ENCODE data around the gene NACC2.

Gene NACC2

DNA sequence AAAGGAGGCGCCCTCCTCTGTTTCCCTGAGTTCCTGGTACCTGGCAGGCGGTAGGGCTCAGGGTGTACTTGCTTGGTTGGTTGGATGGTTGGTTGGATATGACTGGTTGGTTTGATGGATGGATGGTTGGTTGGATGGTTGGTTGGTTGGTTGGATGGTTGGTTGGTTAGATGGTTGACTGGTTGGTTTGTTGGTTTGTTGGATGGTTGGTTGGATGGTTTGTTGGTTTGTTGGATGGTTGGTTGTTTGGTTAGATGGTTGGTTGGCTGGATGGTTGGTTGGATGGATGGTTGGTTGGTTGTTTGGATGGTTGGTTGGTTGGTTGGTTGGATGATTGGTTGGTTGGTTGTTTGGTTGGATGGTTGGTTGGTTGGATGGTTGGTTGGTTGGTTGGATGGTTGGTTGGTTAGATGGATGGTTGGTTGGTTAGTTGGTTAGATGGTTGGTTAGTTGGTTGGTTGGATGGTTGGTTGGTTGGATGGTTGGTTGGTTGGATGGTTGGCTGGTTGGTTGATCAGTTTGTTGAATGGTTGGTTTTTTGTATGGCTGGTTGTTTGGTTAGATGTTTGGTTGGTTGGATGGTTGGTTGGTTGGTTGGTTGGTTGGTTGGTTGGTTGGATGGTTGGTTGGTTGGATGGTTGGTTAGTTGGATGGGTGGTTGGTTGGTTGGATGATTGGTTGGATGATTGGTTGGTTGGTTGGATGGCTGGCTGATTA, 30.0 kb upstream of the NACC2 start:
- Histone ChIP-seq H3K36me3 (ENCODE audit: control insufficient read depth, insufficient read depth, low read length) (no peaks in the 10 kb centered on the region), H3K4me1 (ENCODE audit: control insufficient read depth, insufficient read depth, low read length) (no peaks in the 10 kb centered on the region; the same call in 1 of the 2 replicates), H3K9me3 (ENCODE audit: control insufficient read depth, insufficient read depth, low read depth, low read length) (no peaks in the 10 kb centered on the region), H3K4me3 (ENCODE audit: low read depth, low read length) (no peak overlapping the region), H3K27me3 (ENCODE audit: control insufficient read depth, insufficient read depth, low read length) (no peaks in the 10 kb centered on the region; the same call in 1 of the 2 replicates), H3K27ac (ENCODE audit: low read depth, low read length) (no peak overlapping the region), H3K9ac (ENCODE audit: low read length) (no peak overlapping the region)

DNA sequence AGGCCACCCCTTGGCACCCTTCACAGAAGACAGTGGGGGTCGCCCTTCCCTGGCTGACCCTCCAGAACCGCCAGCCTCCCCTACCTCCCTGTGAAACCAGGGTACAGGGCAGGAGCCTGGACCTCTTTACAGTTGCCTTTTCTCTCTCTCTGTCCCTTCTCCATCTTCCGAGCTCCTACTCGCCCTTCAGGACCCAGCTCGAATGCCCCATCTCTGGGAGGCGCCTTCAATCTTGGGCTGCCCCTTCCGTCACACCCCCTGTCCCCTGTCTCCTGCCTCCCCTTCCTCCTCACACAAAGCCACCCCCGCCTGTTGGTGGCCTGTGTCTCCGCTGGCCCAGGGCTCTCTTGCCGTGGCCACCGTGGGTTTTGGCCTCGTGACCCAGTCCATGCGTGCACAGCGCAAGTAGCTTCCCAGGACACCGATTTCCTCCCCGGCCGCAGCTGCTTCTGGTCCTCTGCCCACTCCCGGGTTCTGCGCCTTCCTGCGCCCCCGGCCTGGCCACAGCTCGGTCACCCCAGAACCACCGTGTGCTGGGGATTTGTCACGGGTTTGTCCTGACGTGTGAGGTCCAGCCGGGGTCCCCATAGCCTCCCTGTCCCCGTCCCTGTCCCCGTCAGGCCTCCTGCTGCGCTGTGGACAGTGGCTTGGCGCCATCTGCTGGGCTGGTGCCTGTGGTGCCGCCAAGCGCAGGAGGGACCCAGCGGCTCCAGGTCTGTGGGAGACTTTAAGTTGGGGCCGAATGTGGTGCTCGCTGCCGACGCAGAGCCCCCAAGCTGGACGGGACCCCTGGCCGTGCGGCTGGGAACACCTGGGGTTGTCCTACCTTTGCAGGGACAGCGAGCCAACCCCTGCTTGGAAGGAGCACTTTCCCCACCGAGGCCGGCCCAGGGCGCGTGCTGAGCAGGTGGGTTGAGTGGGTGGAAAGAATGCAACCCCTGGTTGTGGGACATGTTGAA, 27.6 kb upstream of the NACC2 start:
- Histone ChIP-seq H3K9me3 (ENCODE audit: control insufficient read depth, insufficient read depth, low read depth, low read length) (no peaks in the 10 kb centered on the region), H3K36me3 (ENCODE audit: control insufficient read depth, insufficient read depth, low read length) (no peaks in the 10 kb centered on the region), H3K4me3 (ENCODE audit: low read depth, low read length) (peak overlapping the region; percentile 22; the same call in 1 of the 2 replicates), H3K27me3 (ENCODE audit: control insufficient read depth, insufficient read depth, low read length) (no peaks in the 10 kb centered on the region; the same call in 1 of the 2 replicates), H3K4me1 (ENCODE audit: control insufficient read depth, insufficient read depth, low read length) (peaks cover 5% of the 10 kb centered on the region), H3K9ac (ENCODE audit: low read length) (no peak overlapping the region), H3K27ac (ENCODE audit: low read depth, low read length) (no peak overlapping the region)

DNA sequence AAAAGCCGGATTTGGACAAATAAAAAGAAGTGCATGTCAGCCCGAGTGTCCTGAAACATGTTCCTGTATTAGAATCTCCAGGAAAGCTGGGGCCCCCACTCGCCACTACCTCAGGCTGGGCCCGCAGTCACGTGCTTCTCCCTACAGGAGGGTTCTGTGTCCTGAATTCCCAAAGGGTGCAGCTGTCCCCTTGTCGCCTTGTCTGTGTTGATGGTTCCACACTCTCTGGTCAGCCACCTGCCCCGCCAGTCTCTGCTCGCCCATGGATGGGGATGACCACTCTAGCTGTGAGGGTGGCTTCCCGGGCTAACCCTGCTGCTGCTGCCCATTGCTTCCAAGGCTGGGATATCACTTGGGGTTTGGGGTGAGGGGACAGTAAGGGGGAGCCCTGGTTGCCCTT, 26.7 kb upstream of the NACC2 start:
- H3K27me3 ChIP-seq (ENCODE audit: control insufficient read depth, insufficient read depth, low read length) = no peaks in the 10 kb centered on the region; the same call in 1 of the 2 replicates

DNA sequence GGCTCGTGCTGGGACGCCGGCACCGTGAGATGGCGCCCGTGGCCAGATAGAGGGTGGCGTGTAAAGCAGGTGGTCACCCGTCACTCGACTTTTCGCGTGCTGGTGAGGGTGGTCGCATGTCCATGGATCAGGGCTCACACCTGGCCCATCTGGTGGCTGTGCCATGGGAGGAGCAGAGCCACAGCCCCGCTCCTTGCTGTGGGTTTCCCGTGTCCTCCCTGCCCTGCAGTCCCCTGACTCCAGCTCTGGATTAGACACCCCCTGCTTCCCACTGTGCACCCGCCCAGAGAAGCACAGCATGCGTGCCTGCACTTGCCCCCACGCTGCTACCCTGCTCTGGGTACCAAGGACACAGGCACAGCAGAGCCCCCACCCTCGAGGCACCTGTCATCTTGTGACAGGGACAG, 25.4 kb upstream of the NACC2 start:
- Histone ChIP-seq H3K9ac (ENCODE audit: low read length) (no peak overlapping the region), H3K4me3 (ENCODE audit: low read depth, low read length) (no peak overlapping the region), H3K9me3 (ENCODE audit: control insufficient read depth, insufficient read depth, low read depth, low read length) (no peaks in the 10 kb centered on the region), H3K4me1 (ENCODE audit: control insufficient read depth, insufficient read depth, low read length) (peaks cover 12% of the 10 kb centered on the region), H3K27ac (ENCODE audit: low read depth, low read length) (no peak overlapping the region), H3K36me3 (ENCODE audit: control insufficient read depth, insufficient read depth, low read length) (peaks cover 5% of the 10 kb centered on the region), H3K27me3 (ENCODE audit: control insufficient read depth, insufficient read depth, low read length) (no peaks in the 10 kb centered on the region; the same call in 1 of the 2 replicates)

More for the DNA sequence above, 26.7 kb upstream of the NACC2 start:
- Histone ChIP-seq H3K4me3 (ENCODE audit: low read depth, low read length) (no peak overlapping the region), H3K27ac (ENCODE audit: low read depth, low read length) (no peak overlapping the region), H3K9ac (ENCODE audit: low read length) (no peak overlapping the region), H3K9me3 (ENCODE audit: control insufficient read depth, insufficient read depth, low read depth, low read length) (no peaks in the 10 kb centered on the region), H3K36me3 (ENCODE audit: control insufficient read depth, insufficient read depth, low read length) (no peaks in the 10 kb centered on the region), H3K4me1 (ENCODE audit: control insufficient read depth, insufficient read depth, low read length) (peaks cover 12% of the 10 kb centered on the region)

DNA sequence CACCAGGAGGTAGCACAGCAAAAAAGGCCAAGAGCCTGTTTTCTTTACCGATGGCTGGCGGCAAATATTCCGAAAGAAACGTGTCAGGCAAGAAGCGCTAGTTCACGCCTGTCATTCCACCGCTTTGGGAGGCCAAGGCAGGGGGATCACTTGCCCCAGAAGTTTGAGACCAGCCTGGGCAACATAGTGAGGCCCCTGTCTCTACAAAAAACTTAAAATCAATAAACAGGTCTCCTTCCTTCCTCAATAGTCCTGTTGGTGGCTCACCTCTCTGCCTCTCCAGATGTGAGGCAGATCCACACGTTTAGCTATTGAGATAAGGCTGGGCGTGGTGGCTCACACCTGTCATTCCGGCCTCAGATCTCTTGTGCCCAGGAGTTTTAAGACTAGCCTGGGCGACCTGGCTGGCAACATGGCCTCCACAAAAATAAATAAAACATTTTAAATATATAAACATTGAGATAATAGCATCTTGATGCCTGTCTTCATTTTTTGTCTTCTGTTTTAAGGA, 24.8 kb upstream of the NACC2 start:
- Histone ChIP-seq H3K27ac (ENCODE audit: low read depth, low read length) (0 out of 2 replicates have a peak overlapping the region, but pooled peaks have one; percentile 72), H3K27me3 (ENCODE audit: control insufficient read depth, insufficient read depth, low read length) (no peaks in the 10 kb centered on the region; the same call in 1 of the 2 replicates), H3K9ac (ENCODE audit: low read length) (peak overlapping the region; percentile 83)

DNA sequence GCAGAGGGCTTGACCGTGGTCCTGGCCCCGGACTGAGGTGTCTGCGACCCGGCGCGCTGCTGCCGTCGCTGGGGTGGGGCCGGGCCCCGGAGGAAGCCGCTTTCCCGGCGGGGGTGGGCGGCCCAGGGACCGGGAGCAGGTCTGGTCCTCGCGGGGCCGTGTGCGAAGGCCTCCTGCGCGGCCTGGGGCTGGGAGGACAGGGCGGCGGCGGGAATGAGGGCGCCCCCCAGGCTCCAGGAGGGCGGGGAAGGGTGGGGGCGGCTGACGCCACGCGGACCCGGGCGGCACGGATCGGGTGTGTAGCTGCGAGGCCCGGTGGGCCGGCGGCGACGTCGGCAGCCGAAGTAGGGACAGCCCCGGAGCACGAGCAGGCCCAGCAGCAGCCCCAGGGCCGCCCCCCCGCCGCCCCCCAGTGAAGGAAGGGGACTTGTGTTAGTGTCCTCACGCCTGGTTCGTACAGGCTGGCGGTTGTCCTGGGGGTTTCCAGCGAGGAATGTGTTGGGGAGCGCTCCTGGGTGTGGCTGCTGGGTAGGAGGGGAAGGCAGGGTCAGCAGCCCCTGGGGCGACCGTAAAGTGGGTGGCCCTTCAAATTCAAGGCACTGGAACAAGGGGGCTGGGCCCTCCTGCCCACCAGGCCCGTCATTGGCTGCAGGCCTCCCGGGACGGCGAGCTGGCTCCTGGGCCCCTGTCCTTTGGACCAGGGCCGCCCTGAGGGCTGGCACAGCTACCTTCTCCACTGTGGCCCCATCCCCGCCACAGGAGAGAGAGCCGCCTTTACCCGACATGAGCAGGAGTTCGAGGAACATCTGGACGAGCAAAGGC, 24.2 kb upstream of the NACC2 start:
- H3K9me3 ChIP-seq (ENCODE audit: control insufficient read depth, insufficient read depth, low read depth, low read length) = no peaks in the 10 kb centered on the region
- peak overlapping the region; percentile 72; the same call in 1 of the 2 replicates for H3K27ac ChIP-seq (ENCODE audit: low read depth, low read length)
- H3K4me1 ChIP-seq (ENCODE audit: control insufficient read depth, insufficient read depth, low read length) = peaks cover 12% of the 10 kb centered on the region
- H3K27me3 ChIP-seq (ENCODE audit: control insufficient read depth, insufficient read depth, low read length) = no peaks in the 10 kb centered on the region; the same call in 1 of the 2 replicates
- peaks cover 13% of the 10 kb centered on the region for H3K36me3 ChIP-seq (ENCODE audit: control insufficient read depth, insufficient read depth, low read length)
- peak overlapping the region; percentile 67 for H3K4me3 ChIP-seq (ENCODE audit: low read depth, low read length)
- H3K9ac ChIP-seq (ENCODE audit: low read length) = peak overlapping the region; percentile 83

More for the DNA sequence above, 24.8 kb upstream of the NACC2 start:
- peak overlapping the region; percentile 67 for H3K4me3 ChIP-seq (ENCODE audit: low read depth, low read length)
- H3K36me3 ChIP-seq (ENCODE audit: control insufficient read depth, insufficient read depth, low read length) = peaks cover 10% of the 10 kb centered on the region
- peaks cover 12% of the 10 kb centered on the region for H3K4me1 ChIP-seq (ENCODE audit: control insufficient read depth, insufficient read depth, low read length)
- H3K9me3 ChIP-seq (ENCODE audit: control insufficient read depth, insufficient read depth, low read depth, low read length) = no peaks in the 10 kb centered on the region

DNA sequence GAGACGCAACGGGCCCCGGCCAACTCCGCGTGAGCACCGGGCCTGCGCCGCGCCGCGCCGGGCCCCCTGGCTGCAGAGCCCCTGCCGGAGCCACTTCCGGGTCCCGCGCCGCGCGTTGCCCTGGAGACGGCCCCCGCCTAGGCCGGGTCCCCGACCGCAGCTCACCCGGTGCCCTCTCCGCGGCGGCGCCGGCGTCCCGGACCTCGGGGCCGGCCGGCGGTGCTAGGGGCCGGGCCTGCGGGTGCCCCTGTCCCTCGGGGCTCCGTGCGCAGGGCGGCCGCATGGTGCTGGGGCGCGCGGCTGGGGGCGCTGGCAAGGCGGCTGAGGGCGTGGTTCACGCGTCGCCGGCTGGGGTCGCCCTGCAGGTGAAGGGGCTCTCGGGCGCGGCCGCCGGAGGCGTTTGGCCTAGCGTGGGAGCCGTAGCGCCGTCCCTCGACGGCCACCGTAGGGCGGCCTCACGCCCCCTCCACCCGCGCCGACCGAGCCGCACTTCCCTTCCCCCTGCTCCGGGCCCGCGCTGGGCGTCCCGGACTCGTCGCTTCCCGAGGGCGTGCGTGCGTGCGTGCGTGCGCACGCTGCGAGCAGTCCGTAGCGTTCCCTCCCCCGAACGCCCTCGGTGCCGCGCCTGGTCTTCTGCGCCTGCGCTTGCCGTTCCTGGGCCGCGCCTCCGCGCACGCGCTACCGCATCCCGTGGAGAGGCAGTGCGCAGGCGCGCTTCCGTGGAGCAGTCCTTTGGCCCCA, 23.4 kb upstream of the NACC2 start, which contains the start of gene TMEM250:
Gene TMEM250 (minus strand): TSS at position 556 of the 741 bp plus-strand sequence. CDS start 1,975 bp downstream, outside the sequence.
- no peaks in the 10 kb centered on the region; the same call in 1 of the 2 replicates for H3K27me3 ChIP-seq (ENCODE audit: control insufficient read depth, insufficient read depth, low read length)
- H3K4me3 ChIP-seq (ENCODE audit: low read depth, low read length) = peak within 1 kb of the TSS; percentile 67
- no peaks in the 10 kb centered on the region for H3K9me3 ChIP-seq (ENCODE audit: control insufficient read depth, insufficient read depth, low read depth, low read length)
- peaks cover 12% of the 10 kb centered on the region for H3K4me1 ChIP-seq (ENCODE audit: control insufficient read depth, insufficient read depth, low read length)
- peak within 1 kb of the TSS; percentile 83 for H3K9ac ChIP-seq (ENCODE audit: low read length)
- peaks cover 13% of the 10 kb centered on the region for H3K36me3 ChIP-seq (ENCODE audit: control insufficient read depth, insufficient read depth, low read length)
- peak within 1 kb of the TSS; percentile 87; the same call in 1 of the 2 replicates for H3K27ac ChIP-seq (ENCODE audit: low read depth, low read length)

DNA sequence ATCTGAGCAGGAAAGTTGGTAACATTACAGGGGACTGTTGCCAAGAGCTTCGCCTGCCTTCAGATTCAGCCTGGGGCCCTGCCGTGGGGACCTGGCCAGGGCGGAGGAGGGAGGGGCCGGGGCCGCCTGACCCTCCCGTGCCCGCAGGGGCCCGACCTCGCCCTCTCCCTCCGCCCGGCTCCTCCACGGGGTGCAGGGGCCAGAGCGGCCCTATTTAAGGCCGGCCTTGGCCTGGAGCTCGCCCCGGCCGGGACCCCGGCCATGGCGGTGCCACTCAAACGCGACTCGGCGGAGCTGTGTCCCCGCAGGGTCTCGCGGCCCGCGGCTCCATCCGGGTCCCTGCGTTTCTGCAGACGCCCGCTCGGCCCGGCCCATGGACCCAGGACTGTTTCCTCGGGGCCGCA, 22.8 kb upstream of the NACC2 start:
- H3K9ac ChIP-seq (ENCODE audit: low read length) = peak overlapping the region; percentile 83
- H3K27me3 ChIP-seq (ENCODE audit: control insufficient read depth, insufficient read depth, low read length) = no peaks in the 10 kb centered on the region; the same call in 1 of the 2 replicates
- peak overlapping the region; percentile 67 for H3K4me3 ChIP-seq (ENCODE audit: low read depth, low read length)
- peaks cover 13% of the 10 kb centered on the region for H3K36me3 ChIP-seq (ENCODE audit: control insufficient read depth, insufficient read depth, low read length)
- H3K9me3 ChIP-seq (ENCODE audit: control insufficient read depth, insufficient read depth, low read depth, low read length) = no peaks in the 10 kb centered on the region
- peak overlapping the region; percentile 87; the same call in 1 of the 2 replicates for H3K27ac ChIP-seq (ENCODE audit: low read depth, low read length)
- H3K4me1 ChIP-seq (ENCODE audit: control insufficient read depth, insufficient read depth, low read length) = peaks cover 12% of the 10 kb centered on the region

DNA sequence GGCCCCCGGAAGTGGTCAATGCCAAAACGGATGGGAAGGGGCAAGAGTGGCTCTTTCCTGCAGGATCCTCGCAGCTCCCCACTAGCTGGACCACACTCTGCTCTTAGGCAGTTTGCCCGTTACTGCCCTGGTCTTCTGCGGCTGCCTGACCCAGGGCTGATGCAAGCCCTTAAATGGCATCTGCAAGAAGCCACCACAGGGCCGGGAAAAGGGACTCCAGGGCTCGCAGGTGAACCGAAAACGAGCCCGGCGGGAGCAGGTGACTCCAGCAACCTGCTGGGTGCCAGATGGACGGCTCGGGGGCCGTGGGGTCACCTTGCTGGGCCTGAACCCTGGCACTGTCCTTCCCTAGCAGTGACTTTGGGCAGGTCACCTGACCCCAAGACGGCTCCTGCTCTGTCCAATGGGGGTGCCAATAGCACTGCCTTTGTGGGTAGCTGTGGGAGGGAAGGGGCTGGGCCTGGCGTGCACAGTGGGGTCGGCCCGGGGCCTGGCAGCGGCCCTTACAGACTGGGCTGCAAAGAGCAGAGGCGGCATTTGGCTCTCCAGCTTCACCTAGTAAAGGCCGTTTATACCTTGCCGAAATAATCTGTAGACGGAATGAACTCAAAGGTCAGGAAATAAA, 22.3 kb upstream of the NACC2 start:
- H3K27ac ChIP-seq (ENCODE audit: low read depth, low read length) = peak overlapping the region; percentile 87; the same call in 1 of the 2 replicates
- peaks cover 12% of the 10 kb centered on the region for H3K4me1 ChIP-seq (ENCODE audit: control insufficient read depth, insufficient read depth, low read length)
- no peaks in the 10 kb centered on the region for H3K27me3 ChIP-seq (ENCODE audit: control insufficient read depth, insufficient read depth, low read length)
- H3K4me3 ChIP-seq (ENCODE audit: low read depth, low read length) = peak overlapping the region; percentile 67
- H3K9ac ChIP-seq (ENCODE audit: low read length) = peak overlapping the region; percentile 83
- H3K9me3 ChIP-seq (ENCODE audit: control insufficient read depth, insufficient read depth, low read depth, low read length) = no peaks in the 10 kb centered on the region
- peaks cover 13% of the 10 kb centered on the region for H3K36me3 ChIP-seq (ENCODE audit: control insufficient read depth, insufficient read depth, low read length)
